Endothelial cell of umbilical vein (primary cell): ENCODE results near the gene TMPRSS15.

ENCODE experiments used
- EZH2 ChIP-seq: IDR thresholded peaks from 2 replicates; pipeline ENCODE4 v1.6.1; 2012; ENCODE audit warnings: borderline replicate concordance, low read depth, mild to moderate bottlenecking, moderate library complexity, low read length, inconsistent platforms; ENCODE audit not compliant: severe bottlenecking
- FOS ChIP-seq: IDR thresholded peaks from 2 replicates; pipeline ENCODE4 v1.6.1; 2011; ENCODE audit warnings: mild to moderate bottlenecking, low read length, moderate library complexity, borderline replicate concordance; ENCODE audit not compliant: insufficient read depth
- GATA2 ChIP-seq: IDR thresholded peaks from 2 replicates; pipeline ENCODE4 v1.7.0; 2011; ENCODE audit warnings: low read depth, mild to moderate bottlenecking, moderate library complexity, mixed read lengths, low read length; ENCODE audit not compliant: insufficient read length, insufficient read depth
- JUN ChIP-seq: IDR thresholded peaks from 2 replicates; pipeline ENCODE4 v1.6.1; 2011; ENCODE audit warnings: borderline replicate concordance, low read depth; ENCODE audit not compliant: insufficient read length, insufficient read depth
- MYC ChIP-seq: IDR thresholded peaks from one replicate; pipeline ENCODE4 v1.6.1; 2011; ENCODE audit warnings: mild to moderate bottlenecking, low read depth, low read length
- POLR2A ChIP-seq: IDR thresholded peaks from 2 replicates; pipeline ENCODE4 v1.6.1; 2012; ENCODE audit warnings: low read depth, mild to moderate bottlenecking, control low read depth, low read length
- POLR2AphosphoS5 ChIP-seq: IDR thresholded peaks from 2 replicates; pipeline ENCODE4 v1.6.1; 2012; ENCODE audit warnings: low read depth, mild to moderate bottlenecking, control low read depth, low read length, moderate library complexity; ENCODE audit not compliant: insufficient read depth
- TF ChIP-seq, protein P1 (sequence below): IDR thresholded peaks from 2 replicates; pipeline ENCODE4 v1.6.1; 2011; ENCODE audit not compliant: insufficient read depth, insufficient read length
- TF ChIP-seq, protein P2 (sequence below), 2 donors: IDR thresholded peaks; 1 replicate in 1 of 2; 2 replicates in 1 of 2; pipeline ENCODE4 v1.5.1; 2011; ENCODE audit warnings: low read length in 2 of 2, mild to moderate bottlenecking in 2 of 2, moderate library complexity in 2 of 2, control low read depth in 1 of 2, inconsistent platforms in 1 of 2, low read depth in 1 of 2; ENCODE audit not compliant: insufficient read depth in 1 of 2; ENCODE audit errors: extremely low read depth in 1 of 2

DNA sequence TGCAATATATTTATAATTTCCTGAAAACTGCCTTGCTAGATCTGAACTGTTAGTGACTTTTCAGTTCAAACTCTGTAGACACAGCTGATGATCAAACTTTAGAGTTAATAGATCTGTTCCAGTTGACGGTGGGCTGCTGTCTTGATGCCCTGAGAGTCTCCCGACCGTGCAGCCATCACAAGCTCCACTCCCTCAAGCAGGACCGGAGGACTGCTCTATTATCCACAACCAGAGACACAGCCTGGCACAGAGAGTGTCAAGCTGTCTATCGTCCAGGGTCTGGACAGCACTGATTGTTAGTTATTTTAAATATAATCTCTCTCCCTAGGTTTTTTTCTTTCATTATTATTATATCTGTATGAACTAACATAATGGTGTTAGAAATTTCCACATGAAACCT lies 150.9 kb downstream of the TMPRSS15 start:
- TF ChIP-seq, protein P1, sequence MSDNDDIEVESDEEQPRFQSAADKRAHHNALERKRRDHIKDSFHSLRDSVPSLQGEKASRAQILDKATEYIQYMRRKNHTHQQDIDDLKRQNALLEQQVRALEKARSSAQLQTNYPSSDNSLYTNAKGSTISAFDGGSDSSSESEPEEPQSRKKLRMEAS, result no peak
- TF ChIP-seq, protein P2, sequence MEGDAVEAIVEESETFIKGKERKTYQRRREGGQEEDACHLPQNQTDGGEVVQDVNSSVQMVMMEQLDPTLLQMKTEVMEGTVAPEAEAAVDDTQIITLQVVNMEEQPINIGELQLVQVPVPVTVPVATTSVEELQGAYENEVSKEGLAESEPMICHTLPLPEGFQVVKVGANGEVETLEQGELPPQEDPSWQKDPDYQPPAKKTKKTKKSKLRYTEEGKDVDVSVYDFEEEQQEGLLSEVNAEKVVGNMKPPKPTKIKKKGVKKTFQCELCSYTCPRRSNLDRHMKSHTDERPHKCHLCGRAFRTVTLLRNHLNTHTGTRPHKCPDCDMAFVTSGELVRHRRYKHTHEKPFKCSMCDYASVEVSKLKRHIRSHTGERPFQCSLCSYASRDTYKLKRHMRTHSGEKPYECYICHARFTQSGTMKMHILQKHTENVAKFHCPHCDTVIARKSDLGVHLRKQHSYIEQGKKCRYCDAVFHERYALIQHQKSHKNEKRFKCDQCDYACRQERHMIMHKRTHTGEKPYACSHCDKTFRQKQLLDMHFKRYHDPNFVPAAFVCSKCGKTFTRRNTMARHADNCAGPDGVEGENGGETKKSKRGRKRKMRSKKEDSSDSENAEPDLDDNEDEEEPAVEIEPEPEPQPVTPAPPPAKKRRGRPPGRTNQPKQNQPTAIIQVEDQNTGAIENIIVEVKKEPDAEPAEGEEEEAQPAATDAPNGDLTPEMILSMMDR (IDR thresholded peaks at IDR 0.05; ENCODE audit: extremely low read depth in 1 of 2, insufficient read depth in 1 of 2, low read depth in 1 of 2, low read length in 2 of 2), result no peak
- no peak for TF ChIP-seq EZH2
- TF ChIP-seq MYC, result no peak
- no peak for TF ChIP-seq POLR2A
- no peak for TF ChIP-seq POLR2AphosphoS5
- TF ChIP-seq JUN, result no peak
- TF ChIP-seq FOS, result no peak
- TF ChIP-seq GATA2, result no peak
